Thyroid gland (tissue), 4 donors: ENCODE data around the gene SLC13A4. TPM values are rescaled to one million over a fixed set of nuclear protein-coding genes. Genes with fewer than 3 reads are reported as not detected.

Experiments
- DNase-seq, 2 donors: peaks; one replicate each; pipeline ENCODE4 v3.0.0-alpha.2; 2019
- H3K27ac ChIP-seq, 3 donors: fragments of 200-600 bp; sonication (generic); 1 replicate in 2 of 3; 2 replicates in 1 of 3; pipeline ENCODE4 v1.5.1; 2016 to 2019; ENCODE audit warnings: mild to moderate bottlenecking in 1 of 3, moderate library complexity in 1 of 3
- H3K27me3 ChIP-seq: fragments of 200-600 bp; sonication (generic); one replicate; pipeline ENCODE4 v1.5.1; 2019
- H3K36me3 ChIP-seq, 2 donors: fragments of 200-600 bp; sonication (generic); one replicate each; pipeline ENCODE4 v1.5.1; 2016 to 2019
- H3K4me1 ChIP-seq, 2 donors: fragments of 200-600 bp; sonication (generic); one replicate each; pipeline ENCODE4 v1.5.1; 2017 to 2019
- H3K4me3 ChIP-seq, 3 donors: fragments of 200-600 bp; sonication (generic); replicated peaks in 1 of 3; 1 replicate in 2 of 3; 2 replicates in 1 of 3; pipeline ENCODE4 v1.5.1; 2016; ENCODE audit warnings: mild to moderate bottlenecking in 1 of 3
- H3K9me3 ChIP-seq: fragments of 200-600 bp; sonication (generic); one replicate; pipeline ENCODE4 v1.5.1; 2017
- CTCF ChIP-seq, 6 experiments: fragments of 200-600 bp in 3 of 6; fragments of 450-650 bp in 3 of 6; sonication (generic) in 3 of 6; IDR thresholded peaks; one replicate each; pipeline ENCODE4 v1.5.1; 2016 to 2019; ENCODE audit warnings: antibody characterized with exemption in 6 of 6, mild to moderate bottlenecking in 2 of 6, inconsistent platforms in 1 of 6, moderate library complexity in 1 of 6
- POLR2A ChIP-seq, 2 donors: fragments of 450-650 bp; IDR thresholded peaks; one replicate each; pipeline ENCODE4 v1.6.1; 2017; ENCODE audit warnings: antibody characterized with exemption in 2 of 2, mild to moderate bottlenecking in 2 of 2, moderate library complexity in 1 of 2
- WGBS, 2 donors: methylation state at CpG; one replicate each; pipeline ENCODE4 v1.1.5; 2017; 5-methylcytosine and 5-hydroxymethylcytosine counted together
- intact Hi-C: fragments of 100-400 bp; cut with DNase I; formaldehyde crosslinking; loops from one replicate; pipeline ENCODE4 v1.15.1; 2023
- total RNA-seq, 4 donors: library from RNA; depleted of rRNA; stranded (reverse); fragments of >200 nt; gene quantifications; one replicate each; pipeline ENCODE4 v1.2.3, GENCODE V29; 2016

Gene SLC13A4
- total RNA-seq, 4 donors from 2014 or later, result 0.20 TPM; not detected in 3

- Histone ChIP-seq H3K27ac (no peak overlapping the region), H3K9me3 (no peaks in the 10 kb centered on the region), H3K36me3 (peaks cover 0 to 3% of the 10 kb centered on the region in 2 donors), H3K27me3 (no peaks in the 10 kb centered on the region), H3K4me3 (no peak overlapping the region), H3K4me1 (peaks cover 18% of the 10 kb centered on the region in 2 donors)
- intact Hi-C loops, result no loop called here
- 2 to 52% methylated on average over 1 of the region's 1 CpG for WGBS, 2 donors
- TF ChIP-seq POLR2A (IDR thresholded peaks at IDR 0.05), result no peak
- no peak for TF ChIP-seq CTCF (IDR thresholded peaks at IDR 0.05)
- no peak for DNase-seq
Measured at GRCh38 chr7:135687466-135687865, 40.5 kb downstream of the SLC13A4 start.

DNA sequence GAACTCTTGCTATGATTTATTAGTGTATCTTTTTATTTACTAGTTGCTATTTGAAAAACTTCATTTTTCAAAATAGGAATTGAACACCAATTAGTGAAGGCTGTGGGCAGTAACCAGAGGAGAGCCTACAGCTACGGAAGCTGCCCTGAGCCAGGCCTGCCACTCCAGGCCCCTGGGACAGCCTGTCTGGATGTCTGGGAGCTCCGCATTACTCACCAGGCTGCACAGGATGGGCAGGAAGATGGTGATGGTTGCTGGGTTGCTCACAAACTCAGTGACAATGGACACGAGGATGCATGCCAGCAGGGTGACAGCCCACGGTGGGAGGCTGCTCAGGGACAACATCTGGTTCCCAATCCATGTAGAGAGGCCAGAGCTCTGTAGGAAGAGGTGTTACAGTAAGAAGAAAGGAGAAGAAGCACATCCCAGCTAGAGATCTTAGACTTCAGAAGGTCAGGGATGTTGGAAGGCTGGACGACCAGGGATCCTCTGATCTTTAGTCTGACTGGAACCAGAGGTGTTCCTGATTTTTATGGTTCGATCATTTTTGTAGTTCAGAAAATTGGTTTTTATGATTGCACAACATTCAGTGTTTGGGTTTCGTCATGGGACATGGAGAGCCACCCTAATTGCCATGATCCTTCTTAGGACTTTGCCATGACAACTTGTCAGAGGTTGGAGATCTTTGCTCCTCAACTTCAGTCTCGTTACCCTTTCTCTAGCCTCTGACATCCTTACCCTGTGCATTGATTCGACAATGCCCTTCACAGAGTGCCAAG is 42.5 kb downstream of the SLC13A4 start:
- WGBS, 2 donors, result 91 to 92% methylated on average over 9 of the region's 9 CpGs
- no peaks in the 10 kb centered on the region for H3K9me3 ChIP-seq
- H3K4me1 ChIP-seq, result peaks cover 35 to 36% of the 10 kb centered on the region in 2 donors
- intact Hi-C loops, result no loop called here
- no peaks in the 10 kb centered on the region for H3K27me3 ChIP-seq
- H3K36me3 ChIP-seq, result no peaks in the 10 kb centered on the region
- no peak overlapping the region for H3K27ac ChIP-seq
- TF ChIP-seq CTCF (IDR thresholded peaks at IDR 0.05), result no peak
- no peak for TF ChIP-seq POLR2A (IDR thresholded peaks at IDR 0.05)
- no peak for DNase-seq
- no peak overlapping the region for H3K4me3 ChIP-seq

- WGBS, 2 donors, result 83 to 95% methylated on average over 5 of the region's 5 CpGs
- Histone ChIP-seq H3K4me3 (no peak overlapping the region), H3K27ac (no peak overlapping the region), H3K27me3 (no peaks in the 10 kb centered on the region), H3K36me3 (no peaks in the 10 kb centered on the region), H3K4me1 (peaks cover 43 to 44% of the 10 kb centered on the region in 2 donors), H3K9me3 (no peaks in the 10 kb centered on the region)
- no peak for DNase-seq
- intact Hi-C loops, result no loop called here
- TF ChIP-seq CTCF (IDR thresholded peaks at IDR 0.05), result no peak
- TF ChIP-seq POLR2A (IDR thresholded peaks at IDR 0.05), result no peak
Measured at GRCh38 chr7:135684699-135685098, 43.3 kb downstream of the SLC13A4 start.

GRCh38 chr7:135684136-135684535 is 43.9 kb downstream of the SLC13A4 start:
- intact Hi-C loops, result no loop called here
- no peaks in the 10 kb centered on the region for H3K27me3 ChIP-seq
- no peak for TF ChIP-seq CTCF (IDR thresholded peaks at IDR 0.05)
- no peak for TF ChIP-seq POLR2A (IDR thresholded peaks at IDR 0.05)
- no peak overlapping the region for H3K4me3 ChIP-seq
- H3K9me3 ChIP-seq, result no peaks in the 10 kb centered on the region
- H3K36me3 ChIP-seq, result no peaks in the 10 kb centered on the region
- peak overlapping the region in 1 of 3 donors; percentile 81 for H3K27ac ChIP-seq
- 63 to 67% methylated on average over 3 of the region's 3 CpGs for WGBS, 2 donors
- DNase-seq, result no peak
- H3K4me1 ChIP-seq, result peaks cover 48 to 49% of the 10 kb centered on the region in 2 donors

DNA sequence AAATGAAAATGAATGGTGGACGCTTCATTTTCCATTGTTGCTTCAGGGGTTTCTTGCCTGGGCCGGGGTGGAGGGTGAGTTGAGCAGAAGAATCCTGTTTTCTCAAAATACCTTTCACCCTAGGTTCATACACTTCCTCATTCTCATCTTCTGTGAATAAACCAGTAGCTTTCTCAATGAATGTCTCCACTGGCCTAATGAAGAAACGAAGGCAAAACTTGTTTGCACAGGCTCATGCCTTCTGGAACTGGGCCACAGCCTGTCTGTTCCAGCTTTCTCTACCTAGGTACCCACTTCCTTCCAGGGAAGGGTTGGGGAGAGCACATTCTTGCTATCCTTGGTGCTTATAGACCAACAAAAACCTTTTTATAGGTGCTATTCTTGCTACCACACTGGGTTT is 44.4 kb downstream of the SLC13A4 start:
- WGBS, 2 donors, result 64 to 68% methylated on average over 3 of the region's 3 CpGs
- Histone ChIP-seq H3K9me3 (no peaks in the 10 kb centered on the region), H3K36me3 (no peaks in the 10 kb centered on the region), H3K27me3 (no peaks in the 10 kb centered on the region), H3K27ac (peak overlapping the region; percentile 70 to 94 (median 81)), H3K4me1 (peaks cover 50 to 54% of the 10 kb centered on the region in 2 donors), H3K4me3 (no peak overlapping the region)
- no peak for TF ChIP-seq CTCF (IDR thresholded peaks at IDR 0.05)
- no peak for TF ChIP-seq POLR2A (IDR thresholded peaks at IDR 0.05)
- intact Hi-C loops, result no loop called here
- peak; percentile 60 to 68 for DNase-seq
